Liver (tissue), 9 donors: Measurements from ENCODE around the gene MAPK8IP3. TPM values are rescaled to one million over a fixed set of nuclear protein-coding genes. Genes with fewer than 3 reads are reported as not detected.

Experiments
- DNase-seq: peaks from one replicate; pipeline ENCODE4 v3.0.0-alpha.2; 2017; ENCODE audit warnings: low spot score
- H3K27ac ChIP-seq, 2 donors: one replicate each; pipeline ENCODE4 v1.7.0; 2013; ENCODE audit warnings: inconsistent platforms in 2 of 2, low read length in 2 of 2, control low read depth in 1 of 2, low read depth in 1 of 2, mild to moderate bottlenecking in 1 of 2
- H3K27me3 ChIP-seq, 4 donors: one replicate each; pipeline versions ENCODE4 v1.6.1 to v1.7.0; 2013; ENCODE audit warnings: low read length in 3 of 4, inconsistent platforms in 1 of 4, mild to moderate bottlenecking in 1 of 4, moderate library complexity in 1 of 4; ENCODE audit not compliant: control insufficient read depth in 4 of 4, insufficient read depth in 4 of 4
- H3K36me3 ChIP-seq, 4 donors: one replicate each; pipeline versions ENCODE4 v1.6.1 to v1.7.0; 2013; ENCODE audit warnings: low read length in 3 of 4, mild to moderate bottlenecking in 3 of 4, low read depth in 1 of 4, moderate library complexity in 1 of 4; ENCODE audit not compliant: control insufficient read depth in 4 of 4, insufficient read depth in 3 of 4
- H3K4me1 ChIP-seq, 4 donors: one replicate each; pipeline versions ENCODE4 v1.6.1 to v1.7.0; 2013; ENCODE audit warnings: low read length in 3 of 4, mild to moderate bottlenecking in 3 of 4, moderate library complexity in 1 of 4; ENCODE audit not compliant: control insufficient read depth in 4 of 4, insufficient read depth in 4 of 4
- H3K4me3 ChIP-seq, 3 donors: one replicate each; pipeline versions ENCODE4 v1.6.1 to v1.7.0; 2013; ENCODE audit warnings: low read length in 3 of 3, control low read depth in 1 of 3, low read depth in 1 of 3, mild to moderate bottlenecking in 1 of 3
- H3K9ac ChIP-seq, 2 donors: one replicate each; pipeline ENCODE4 v1.7.0; 2013; ENCODE audit warnings: low read length in 2 of 2, mild to moderate bottlenecking in 2 of 2, moderate library complexity in 2 of 2, control low read depth in 1 of 2, low read depth in 1 of 2
- H3K9me3 ChIP-seq, 4 donors: one replicate each; pipeline versions ENCODE4 v1.6.1 to v1.7.0; 2013; ENCODE audit warnings: low read length in 3 of 4; ENCODE audit not compliant: control insufficient read depth in 4 of 4
- ATF3 ChIP-seq: IDR thresholded peaks from 2 replicates; pipeline ENCODE4 v1.6.1; 2016; ENCODE audit warnings: antibody characterized with exemption
- CTCF ChIP-seq: fragments of 150-350 bp; IDR thresholded peaks from 2 replicates; pipeline ENCODE4 v1.5.1; 2017; ENCODE audit warnings: improper control_type of control experiment, low read depth, low read length; ENCODE audit not compliant: missing input control
- EGR1 ChIP-seq, 2 donors: IDR thresholded peaks; 2 replicates each; pipeline ENCODE4 v1.6.1; 2016 to 2018; ENCODE audit warnings: antibody characterized with exemption in 2 of 2, low read depth in 2 of 2
- FOXA1 ChIP-seq: IDR thresholded peaks from 2 replicates; pipeline ENCODE4 v1.6.1; 2016; ENCODE audit warnings: antibody characterized with exemption
- FOXA2 ChIP-seq: IDR thresholded peaks from 2 replicates; pipeline ENCODE4 v1.6.1; 2016; ENCODE audit warnings: antibody characterized with exemption
- GABPA ChIP-seq, 2 donors: IDR thresholded peaks in 1 of 2; conservative IDR thresholded peaks in 1 of 2; 2 replicates each; pipeline ENCODE4 v1.6.1; 2016; ENCODE audit warnings: antibody characterized with exemption in 2 of 2, mild to moderate bottlenecking in 1 of 2, moderate library complexity in 1 of 2
- HNF4A ChIP-seq, 2 donors: conservative IDR thresholded peaks; 2 replicates each; pipeline ENCODE4 v1.6.1; 2016; ENCODE audit warnings: antibody characterized with exemption in 2 of 2, mild to moderate bottlenecking in 2 of 2
- HNF4G ChIP-seq: IDR thresholded peaks from 2 replicates; pipeline ENCODE4 v1.6.1; 2016; ENCODE audit warnings: antibody characterized with exemption
- JUND ChIP-seq, 2 donors: IDR thresholded peaks; 2 replicates each; pipeline ENCODE4 v1.6.1; 2016; ENCODE audit warnings: antibody characterized with exemption in 2 of 2
- MAX ChIP-seq: IDR thresholded peaks from 2 replicates; pipeline ENCODE4 v1.6.1; 2016; ENCODE audit warnings: antibody characterized with exemption
- NR2F2 ChIP-seq: IDR thresholded peaks from 2 replicates; pipeline ENCODE4 v1.6.1; 2016; ENCODE audit warnings: antibody characterized with exemption
- RAD21 ChIP-seq, 2 donors: IDR thresholded peaks; 2 replicates each; pipeline ENCODE4 v1.6.1; 2016; ENCODE audit warnings: antibody characterized with exemption in 2 of 2, mild to moderate bottlenecking in 2 of 2
- REST ChIP-seq: IDR thresholded peaks from 2 replicates; pipeline ENCODE4 v1.6.1; 2016; ENCODE audit warnings: antibody characterized with exemption, mild to moderate bottlenecking
- RXRA ChIP-seq, 2 donors: IDR thresholded peaks; 2 replicates each; pipeline ENCODE4 v1.6.1; 2017 to 2018; ENCODE audit warnings: antibody characterized with exemption in 2 of 2, mild to moderate bottlenecking in 1 of 2
- SP1 ChIP-seq: IDR thresholded peaks from 2 replicates; pipeline ENCODE4 v1.6.1; 2018; ENCODE audit warnings: antibody characterized with exemption, mild to moderate bottlenecking
- TAF1 ChIP-seq: conservative IDR thresholded peaks from 2 replicates; pipeline ENCODE4 v1.6.1; 2016; ENCODE audit warnings: antibody characterized with exemption, mild to moderate bottlenecking
- YY1 ChIP-seq: IDR thresholded peaks from 2 replicates; pipeline ENCODE4 v1.6.1; 2016; ENCODE audit warnings: antibody characterized with exemption, mild to moderate bottlenecking
- ZBTB33 ChIP-seq: IDR thresholded peaks from 2 replicates; pipeline ENCODE4 v1.6.1; 2016; ENCODE audit warnings: antibody characterized with exemption
- WGBS: extraction: QIAGEN DNeasy Blood & Tissue Kit; methylation state at CpG from one replicate; pipeline ENCODE4 v1.1.7; 2013; 5-methylcytosine and 5-hydroxymethylcytosine counted together
- polyA plus RNA-seq, 2 donors: library from polyadenylated mRNA; stranded (reverse) in 1 of 2; unstranded in 1 of 2; fragments of 200-250 nt in 1 of 2; fragments of >200 nt in 1 of 2; fragmentation: Nextera tagmentation in 1 of 2; extraction: Ambion mirVana in 1 of 2; gene quantifications; one replicate each; pipeline versions ENCODE4 v1.2.1 to v1.2.3, GENCODE V29; 2013 to 2015
- total RNA-seq, 2 donors: library from RNA; depleted of rRNA; stranded (reverse); fragments of >200 nt; gene quantifications; one replicate each; pipeline ENCODE4 v1.2.3, GENCODE V29; 2014
- donor health status: healthy.
- donor health status: healthy.
- donor health status: healthy.
- donor health status: healthy.
- donor health status: healthy.

The MAPK8IP3 gene
- total and polyA plus RNA-seq, 4 donors: 4.1 to 43.0 (median 9.3) TPM

GRCh38 chr16:1734123-1734522, 28.1 kb downstream of the MAPK8IP3 start:
- DNase-seq: no peak
- WGBS: 98% methylated on average over 22 of the region's 22 CpGs
- Histone ChIP-seq H3K4me3 (no peak overlapping the region), H3K27me3 (no peaks in the 10 kb centered on the region), H3K27ac (no peak overlapping the region), H3K9me3 (no peaks in the 10 kb centered on the region), H3K9ac (no peak overlapping the region), H3K36me3 (peaks cover 0 to 37% (median 20%) of the 10 kb centered on the region in 4 donors), H3K4me1 (no peaks in the 10 kb centered on the region)
- no peak for TF ChIP-seq REST
- no peak for TF ChIP-seq ATF3
- no peak for TF ChIP-seq HNF4A (conservative IDR thresholded peaks at IDR 0.05)
- no peak for TF ChIP-seq JUND (IDR thresholded peaks at IDR 0.05)
- TF ChIP-seq TAF1: no peak
- TF ChIP-seq HNF4G: no peak
- no peak for TF ChIP-seq CTCF
- TF ChIP-seq ZBTB33: no peak
- TF ChIP-seq SP1: no peak
- TF ChIP-seq MAX: no peak
- TF ChIP-seq RXRA (IDR thresholded peaks at IDR 0.05): no peak
- no peak for TF ChIP-seq EGR1 (IDR thresholded peaks at IDR 0.05; ENCODE audit: low read depth in 2 of 2)
- no peak for TF ChIP-seq NR2F2
- no peak for TF ChIP-seq FOXA2

GRCh38 chr16:1734816-1735215, 28.8 kb downstream of the MAPK8IP3 start:
- Histone ChIP-seq H3K9ac (no peak overlapping the region), H3K4me3 (no peak overlapping the region), H3K36me3 (peaks cover 0 to 32% (median 16%) of the 10 kb centered on the region in 4 donors), H3K27ac (no peak overlapping the region), H3K27me3 (no peaks in the 10 kb centered on the region), H3K9me3 (no peaks in the 10 kb centered on the region), H3K4me1 (no peaks in the 10 kb centered on the region)
- WGBS: 95% methylated on average over 22 of the region's 22 CpGs
- DNase-seq: no peak
- TF ChIP-seq HNF4G (no peak), NR2F2 (no peak), JUND (IDR thresholded peaks at IDR 0.05) (no peak), GABPA (IDR thresholded peaks at IDR 0.05 in 1 of 2, conservative IDR thresholded peaks at IDR 0.05 in 1 of 2) (no peak), YY1 (no peak), SP1 (no peak), CTCF (no peak), EGR1 (IDR thresholded peaks at IDR 0.05; ENCODE audit: low read depth in 2 of 2) (no peak), TAF1 (no peak), RAD21 (IDR thresholded peaks at IDR 0.05) (no peak), ATF3 (no peak), RXRA (IDR thresholded peaks at IDR 0.05) (no peak), FOXA1 (no peak), MAX (no peak), FOXA2 (no peak)
